Ovary (tissue), 9 donors: Measurements from ENCODE around the gene PHF11. TPM values are rescaled to one million over a fixed set of nuclear protein-coding genes. Genes with fewer than 3 reads are reported as not detected.

Experiments used
- DNase-seq, 5 donors: peaks; one replicate each; pipeline ENCODE4 v3.0.0-alpha.2; 2019 to 2020
- H3K27ac ChIP-seq, 2 donors: fragments of 200-600 bp; one replicate each; pipeline versions ENCODE4 v1.5.1 to v1.8.0; 2019 to 2022
- H3K27me3 ChIP-seq: fragments of 200-600 bp; one replicate; pipeline ENCODE4 v1.8.0; 2022
- H3K36me3 ChIP-seq: fragments of 200-600 bp; sonication (generic); one replicate; pipeline ENCODE4 v1.5.1; 2019
- H3K4me1 ChIP-seq: one replicate; pipeline ENCODE4 v1.8.1; 2013; ENCODE audit warnings: mild to moderate bottlenecking, moderate library complexity; ENCODE audit not compliant: insufficient read depth
- H3K4me3 ChIP-seq: fragments of 200-600 bp; sonication (generic); one replicate; pipeline ENCODE4 v1.5.1; 2017
- H3K9me3 ChIP-seq, 2 donors: fragments of 200-600 bp in 1 of 2; sonication (generic) in 1 of 2; one replicate each; pipeline versions ENCODE4 v1.5.1 to v1.8.1; 2013 to 2019; ENCODE audit warnings: mild to moderate bottlenecking in 1 of 2, moderate library complexity in 1 of 2
- EP300 ChIP-seq: sonication (generic); formaldehyde crosslinking; IDR thresholded peaks from one replicate; pipeline ENCODE4 v1.6.1; 2017; ENCODE audit warnings: antibody characterized with exemption
- POLR2A ChIP-seq: fragments of 450-650 bp; IDR thresholded peaks from one replicate; pipeline ENCODE4 v1.6.1; 2017; ENCODE audit warnings: antibody characterized with exemption, mild to moderate bottlenecking, moderate library complexity
- WGBS, 3 donors: extraction: QIAGEN DNeasy Blood & Tissue Kit in 1 of 3; methylation state at CpG; one replicate each; pipeline versions ENCODE4 v1.1.5 to v1.1.7; 2013 to 2017; 5-methylcytosine and 5-hydroxymethylcytosine counted together
- intact Hi-C, 4 donors: fragments of 100-400 bp; cut with DNase I; formaldehyde crosslinking; loops; one replicate each; pipeline versions ENCODE4 v1.11.0 to v1.15.1; 2022 to 2023
- polyA plus RNA-seq, 2 donors: library from polyadenylated mRNA; stranded (reverse); fragments of 200-250 nt in 1 of 2; fragments of 350-450 nt in 1 of 2; fragmentation: Illumina TruSeq in 1 of 2; extraction: RNeasy Lipid Tissue Mini Kit (QIAGEN cat#74804) in 1 of 2; gene quantifications; one replicate each; pipeline ENCODE4 v1.2.3, GENCODE V29; 2013 to 2014
- total RNA-seq, 7 donors: library from RNA; depleted of rRNA in 2 of 7; stranded (reverse); fragments of >200 nt in 2 of 7; fragmentation: NEBNext Ultra II Directional in 3 of 7; extraction: Animal tissue kit (Norgen Biotek cat#: 25700) in 3 of 7; gene quantifications; one replicate each; pipeline versions ENCODE4 v1.1.0 to v1.2.4, GENCODE V29; 2016 to 2023
- TF ChIP-seq, protein P1 (sequence below), 3 donors: fragments of 450-650 bp in 2 of 3; fragments of 200-600 bp in 1 of 3; IDR thresholded peaks; one replicate each; pipeline versions ENCODE4 v1.5.1 to v1.8.0; 2016 to 2022; ENCODE audit warnings: antibody characterized with exemption in 3 of 3, mild to moderate bottlenecking in 1 of 3
- donor health status: DM: no; HTN: no; CAD: no; lungs with moderate emphysema.
- donor health status: DM: no; HTN: no; CAD: no.
- donor health status: Bipolar disorder and iron deficiency.
- donor health status: DM: yes; HTN: yes; CAD: no.
- donor health status: DM: no; HTN: no; CAD: no.
- donor health status: DM: yes; HTN: yes; CAD: no.

The PHF11 gene
- total and polyA plus RNA-seq, 9 donors, result 25.5 to 57.0 (median 34.0) TPM

- intact Hi-C loops, result no loop called here
- Histone ChIP-seq H3K27me3 (no peaks in the 10 kb centered on the region), H3K4me1 (peaks cover 3% of the 10 kb centered on the region), H3K4me3 (no peak overlapping the region), H3K36me3 (no peaks in the 10 kb centered on the region), H3K27ac (no peak overlapping the region), H3K9me3 (no peaks in the 10 kb centered on the region)
- WGBS, 3 donors, result 96 to 100% (median 97%) methylated on average over 1 of the region's 1 CpG
- no peak for DNase-seq
- TF ChIP-seq POLR2A, result no peak
- no peak for TF ChIP-seq EP300
- TF ChIP-seq, protein P1, sequence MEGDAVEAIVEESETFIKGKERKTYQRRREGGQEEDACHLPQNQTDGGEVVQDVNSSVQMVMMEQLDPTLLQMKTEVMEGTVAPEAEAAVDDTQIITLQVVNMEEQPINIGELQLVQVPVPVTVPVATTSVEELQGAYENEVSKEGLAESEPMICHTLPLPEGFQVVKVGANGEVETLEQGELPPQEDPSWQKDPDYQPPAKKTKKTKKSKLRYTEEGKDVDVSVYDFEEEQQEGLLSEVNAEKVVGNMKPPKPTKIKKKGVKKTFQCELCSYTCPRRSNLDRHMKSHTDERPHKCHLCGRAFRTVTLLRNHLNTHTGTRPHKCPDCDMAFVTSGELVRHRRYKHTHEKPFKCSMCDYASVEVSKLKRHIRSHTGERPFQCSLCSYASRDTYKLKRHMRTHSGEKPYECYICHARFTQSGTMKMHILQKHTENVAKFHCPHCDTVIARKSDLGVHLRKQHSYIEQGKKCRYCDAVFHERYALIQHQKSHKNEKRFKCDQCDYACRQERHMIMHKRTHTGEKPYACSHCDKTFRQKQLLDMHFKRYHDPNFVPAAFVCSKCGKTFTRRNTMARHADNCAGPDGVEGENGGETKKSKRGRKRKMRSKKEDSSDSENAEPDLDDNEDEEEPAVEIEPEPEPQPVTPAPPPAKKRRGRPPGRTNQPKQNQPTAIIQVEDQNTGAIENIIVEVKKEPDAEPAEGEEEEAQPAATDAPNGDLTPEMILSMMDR (IDR thresholded peaks at IDR 0.05), result no peak
Observed at GRCh38 chr13:49456156-49456555, 39.6 kb upstream of the PHF11 start.

DNA sequence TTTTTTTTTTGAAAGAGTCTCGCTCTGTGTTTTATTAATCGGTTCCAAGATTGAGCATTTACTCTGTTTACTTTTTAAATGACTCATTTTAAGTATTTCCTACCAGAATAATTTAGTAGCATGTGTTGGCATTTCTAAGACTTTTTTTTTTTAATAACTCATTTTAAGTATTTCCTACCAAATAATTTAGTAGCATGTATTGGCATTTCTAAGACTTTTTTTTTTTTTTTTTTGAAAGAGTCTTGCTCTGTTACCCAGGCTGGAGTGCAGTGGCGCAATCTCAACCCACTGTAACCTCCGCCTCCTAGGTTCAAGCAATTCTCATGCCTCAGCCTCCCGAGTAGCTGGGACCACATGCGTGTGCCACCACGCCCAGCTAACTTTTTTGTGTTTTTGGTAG, 38.5 kb upstream of the PHF11 start:
- intact Hi-C loops, result no loop called here

DNA sequence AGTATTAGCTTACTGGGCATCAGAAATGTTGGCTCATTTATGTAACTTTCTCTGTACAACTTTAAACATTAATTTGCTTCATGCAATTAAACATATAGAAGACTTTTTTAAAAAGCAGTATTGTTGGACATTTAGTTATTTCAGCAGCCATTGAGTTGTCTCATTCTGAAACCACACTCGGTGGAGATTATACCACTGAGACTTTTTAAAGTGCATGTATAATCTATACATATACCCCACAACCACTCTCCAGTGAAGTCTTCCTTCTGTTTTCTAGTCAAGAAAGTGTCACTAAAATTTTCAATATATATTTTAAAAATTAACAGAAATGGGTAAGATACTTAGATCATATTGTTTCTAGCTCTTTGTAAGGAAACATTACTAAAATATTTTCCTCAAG, 36.2 kb upstream of the PHF11 start:
- DNase-seq, result no peak
- Histone ChIP-seq H3K4me1 (peaks cover 3% of the 10 kb centered on the region), H3K4me3 (no peak overlapping the region), H3K36me3 (no peaks in the 10 kb centered on the region), H3K27me3 (no peaks in the 10 kb centered on the region), H3K9me3 (peaks cover 0 to 9% of the 10 kb centered on the region in 2 donors), H3K27ac (no peak overlapping the region)
- intact Hi-C loops, result no loop called here
- TF ChIP-seq, protein P1 (IDR thresholded peaks at IDR 0.05), result no peak
- TF ChIP-seq EP300, result no peak
- no peak for TF ChIP-seq POLR2A
- WGBS, 3 donors, result 94 to 96% (median 96%) methylated on average over 1 of the region's 1 CpG

More for the DNA sequence above, 38.5 kb upstream of the PHF11 start:
- Histone ChIP-seq H3K27ac (no peak overlapping the region), H3K4me3 (no peak overlapping the region), H3K9me3 (no peaks in the 10 kb centered on the region), H3K27me3 (no peaks in the 10 kb centered on the region), H3K36me3 (no peaks in the 10 kb centered on the region), H3K4me1 (peaks cover 3% of the 10 kb centered on the region)
- DNase-seq, result no peak
- TF ChIP-seq POLR2A (no peak), EP300 (no peak)
- TF ChIP-seq, protein P1 (IDR thresholded peaks at IDR 0.05), result no peak
- 70 to 74% (median 71%) methylated on average over 7 of the region's 7 CpGs for whole genome bisulfite sequencing, 3 donors

GRCh38 chr13:49464085-49464484, 31.7 kb upstream of the PHF11 start:
- Histone ChIP-seq H3K27ac (no peak overlapping the region), H3K4me3 (no peak overlapping the region), H3K36me3 (no peaks in the 10 kb centered on the region), H3K27me3 (no peaks in the 10 kb centered on the region), H3K9me3 (peaks cover 0 to 9% of the 10 kb centered on the region in 2 donors), H3K4me1 (no peaks in the 10 kb centered on the region)
- intact Hi-C loops, result no loop called here
- 79 to 91% (median 80%) methylated on average over 1 of the region's 1 CpG for WGBS, 3 donors
- DNase-seq, result no peak
- TF ChIP-seq, protein P1 (IDR thresholded peaks at IDR 0.05), result no peak
- TF ChIP-seq EP300, result no peak
- no peak for TF ChIP-seq POLR2A
